Umbilical cord (tissue), 2 donors: ENCODE results near the gene RSPRY1. TPM values are rescaled to one million over a fixed set of nuclear protein-coding genes. Genes with fewer than 3 reads are reported as not detected.

Source experiments
- DNase-seq: peaks from one replicate; pipeline ENCODE4 v3.0.0-alpha.2; 2015; ENCODE audit warnings: low spot score
- total RNA-seq: library from RNA; depleted of rRNA; stranded (reverse); fragments of >200 nt; gene quantifications from one replicate; pipeline ENCODE4 v1.2.3, GENCODE V29; 2014; ENCODE audit warnings: low replicate concordance; ENCODE audit not compliant: insufficient read depth

The RSPRY1 gene
- total RNA-seq, 1 donor from 2014 or later, result 63.8 TPM

DNA sequence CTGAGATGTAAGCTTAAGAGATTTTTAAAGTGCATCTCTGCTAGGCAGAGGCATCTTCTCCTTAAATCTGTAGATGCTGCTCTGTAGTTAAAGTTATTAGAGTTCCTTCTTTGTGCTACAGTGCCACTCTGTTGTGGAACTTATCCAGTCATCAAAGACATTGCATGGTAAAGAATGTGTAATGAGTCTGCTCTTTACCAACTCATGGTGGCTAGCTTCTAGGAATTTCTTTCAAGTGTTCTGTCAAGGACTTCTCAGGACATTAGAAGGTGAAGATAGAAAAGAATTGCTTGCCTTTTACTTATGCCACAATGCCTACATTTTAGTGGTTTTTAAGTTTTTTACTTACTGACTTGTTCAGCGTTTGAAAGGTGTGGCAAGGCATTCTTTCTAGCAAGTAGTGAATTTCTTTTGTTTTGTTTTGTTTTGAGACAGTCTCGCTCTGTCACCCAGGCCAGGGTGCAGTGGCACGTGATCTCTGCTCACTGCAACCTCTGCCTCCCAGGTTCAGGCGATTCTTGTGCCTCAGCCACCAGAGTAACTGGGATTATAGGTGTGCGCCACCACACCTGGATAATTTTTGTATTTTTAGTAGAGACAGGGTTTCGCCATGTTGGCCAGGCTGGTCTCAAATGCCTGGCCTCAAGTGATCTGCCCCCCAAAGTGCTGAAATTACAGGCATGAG lies 38.7 kb downstream of the RSPRY1 start:
- DNase-seq, result no peak

DNA sequence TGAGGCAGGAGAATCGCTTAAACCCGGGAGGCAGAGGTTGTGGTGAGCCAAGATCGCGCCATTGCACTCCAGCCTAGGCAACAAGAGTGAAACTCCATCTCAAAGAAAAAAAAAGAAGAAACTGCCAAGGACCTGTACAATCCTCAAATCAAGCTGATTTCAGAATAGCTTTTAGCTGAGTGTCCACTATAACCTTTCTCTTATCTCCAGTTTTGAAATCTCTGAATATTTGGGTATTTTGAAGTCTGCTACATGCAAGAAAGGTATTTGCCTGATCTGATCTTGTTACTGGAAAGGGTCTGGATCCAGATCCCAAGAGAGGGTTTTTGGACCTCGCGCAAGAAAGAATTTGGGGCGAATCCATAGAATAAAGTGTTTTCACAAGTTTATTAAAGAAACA lies 39.8 kb downstream of the RSPRY1 start:
- no peak for DNase-seq

- DNase-seq, result peak; percentile 94
These were observed 40.8 kb downstream of the RSPRY1 start for GRCh38 chr16:57226701-57227621.

- DNase-seq, result peak; percentile 47
These were observed 43.0 kb downstream of the RSPRY1 start for GRCh38 chr16:57229079-57229478.

GRCh38 chr16:57231821-57232350 lies 45.8 kb downstream of the RSPRY1 start:
- DNase-seq, result peak; percentile 91

GRCh38 chr16:57233944-57234706 lies 48.0 kb downstream of the RSPRY1 start:
- DNase-seq, result peak; percentile 78

DNA sequence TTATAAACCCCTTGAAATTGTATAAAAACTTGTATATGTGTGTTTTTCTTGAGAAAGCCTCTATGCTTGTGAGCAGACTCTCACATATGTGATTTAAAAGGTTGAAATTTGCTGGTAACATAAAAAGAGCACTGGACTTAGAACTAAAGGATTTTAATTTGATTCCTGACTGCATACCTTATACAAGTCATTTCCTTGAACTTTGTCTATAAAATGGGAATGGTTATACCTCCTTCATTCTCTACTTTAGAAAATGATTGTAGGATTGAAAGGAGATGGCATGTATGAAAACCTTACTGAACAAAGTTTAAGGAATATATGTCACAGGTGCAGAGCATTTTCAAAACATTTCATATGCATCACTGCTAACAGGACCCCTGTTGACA lies 48.6 kb downstream of the RSPRY1 start:
- no peak for DNase-seq

DNA sequence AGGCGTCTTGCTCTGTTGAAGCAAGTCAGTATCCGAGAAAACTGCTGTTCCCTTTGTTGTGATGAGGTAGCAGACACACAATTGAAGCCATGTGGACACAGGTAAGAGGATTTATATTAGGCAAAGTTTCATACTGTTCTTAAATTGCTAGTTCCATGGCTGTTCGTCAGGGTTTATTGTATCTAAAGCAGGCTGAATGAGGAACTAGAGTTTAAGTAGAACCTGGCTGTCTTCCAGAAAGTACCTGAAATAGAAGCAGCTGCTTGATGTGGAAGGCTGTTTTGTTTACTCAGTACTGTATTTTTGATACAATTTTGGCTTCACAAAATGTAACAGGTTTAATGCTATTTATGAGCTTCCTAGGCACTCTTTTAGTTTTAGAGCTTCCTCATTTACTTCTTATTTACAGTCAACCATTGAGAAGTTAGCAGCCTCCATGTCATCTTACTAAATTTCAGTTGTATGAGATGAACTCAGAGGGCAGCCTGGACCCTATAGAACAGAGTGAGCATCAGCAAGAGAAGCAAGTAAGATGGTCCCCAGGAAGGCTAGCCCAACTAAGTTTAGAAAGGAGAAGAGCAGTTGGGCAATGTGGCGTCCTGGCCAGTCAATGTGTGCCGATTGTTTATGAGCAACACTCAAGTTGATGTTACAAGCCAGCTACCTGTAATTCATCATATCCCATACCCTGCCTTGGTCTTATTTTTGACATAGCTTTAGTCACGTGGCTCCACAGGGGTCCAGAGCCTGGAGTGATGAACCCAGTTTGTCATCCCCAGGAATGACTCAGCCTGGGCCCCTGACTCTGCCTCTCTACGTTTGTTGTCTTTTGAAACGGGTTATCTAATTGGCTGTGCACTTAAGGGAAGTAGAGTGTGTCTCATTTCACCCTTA lies 49.2 kb downstream of the RSPRY1 start:
- no peak for DNase-seq

GRCh38 chr16:57236022-57236350 lies 49.9 kb downstream of the RSPRY1 start:
- DNase-seq, result peak; percentile 90

- DNase-seq, result no peak
These were observed 52.6 kb downstream of the RSPRY1 start for GRCh38 chr16:57238682-57239081.

DNA sequence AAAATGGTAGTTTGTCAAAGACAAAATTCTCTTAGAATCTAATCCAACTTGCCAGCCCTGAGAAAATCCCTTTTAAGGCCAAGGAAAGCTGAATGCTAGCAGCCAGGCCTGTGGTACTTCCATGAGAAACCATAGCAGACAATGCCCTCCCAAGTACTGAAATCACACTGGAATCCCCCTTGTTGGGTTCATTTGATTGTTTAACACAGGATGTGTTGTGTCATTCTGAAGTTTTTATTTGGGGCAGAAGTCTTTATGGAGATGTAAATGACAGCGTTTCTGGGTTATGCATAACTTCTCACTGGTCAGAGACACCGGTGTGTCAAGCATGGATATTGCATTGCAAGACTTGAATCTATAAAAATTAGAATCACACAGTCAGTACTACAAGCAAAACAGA lies 53.0 kb downstream of the RSPRY1 start:
- DNase-seq, result no peak

DNA sequence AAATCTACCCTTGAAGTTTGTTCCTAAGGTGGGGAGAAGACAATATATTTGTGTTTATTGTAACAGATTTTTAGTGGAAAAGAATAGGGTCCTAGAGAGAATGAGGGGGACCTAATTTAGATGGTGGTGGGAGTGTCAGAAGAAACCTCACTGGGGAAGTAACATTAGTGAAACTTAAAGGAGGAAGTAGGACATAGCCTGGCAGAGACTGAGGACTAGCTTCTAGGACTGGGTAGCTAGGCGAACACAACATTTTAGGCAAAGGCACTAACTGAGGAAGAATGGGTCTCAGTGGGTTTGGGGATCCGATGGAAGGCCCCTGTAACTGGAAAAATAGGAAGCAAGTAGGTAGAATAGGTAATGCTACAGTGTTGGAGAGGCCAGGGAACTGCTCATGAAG lies 54.7 kb downstream of the RSPRY1 start:
- DNase-seq, result no peak

DNA sequence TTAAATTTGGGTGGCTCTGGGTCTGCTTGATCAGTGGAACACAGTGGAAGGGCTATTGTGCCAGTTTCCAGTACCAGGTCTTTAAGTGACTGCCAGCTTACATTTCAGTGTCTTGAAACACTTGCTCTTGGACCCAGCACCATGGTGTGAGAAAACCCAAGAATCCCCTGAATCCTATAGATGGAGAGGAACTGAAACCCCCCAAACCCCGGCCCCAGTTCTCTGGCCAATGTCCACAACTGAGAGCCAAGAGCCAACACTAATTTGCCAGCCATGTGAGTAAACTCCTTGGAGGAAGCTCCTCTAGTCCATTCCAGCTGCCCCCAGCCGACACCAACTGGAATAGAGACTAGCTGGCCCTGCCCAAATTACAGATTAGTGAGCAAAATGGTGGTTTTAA lies 56.5 kb downstream of the RSPRY1 start:
- no peak for DNase-seq

GRCh38 chr16:57244463-57244766 lies 58.3 kb downstream of the RSPRY1 start:
- DNase-seq, result no peak

DNA sequence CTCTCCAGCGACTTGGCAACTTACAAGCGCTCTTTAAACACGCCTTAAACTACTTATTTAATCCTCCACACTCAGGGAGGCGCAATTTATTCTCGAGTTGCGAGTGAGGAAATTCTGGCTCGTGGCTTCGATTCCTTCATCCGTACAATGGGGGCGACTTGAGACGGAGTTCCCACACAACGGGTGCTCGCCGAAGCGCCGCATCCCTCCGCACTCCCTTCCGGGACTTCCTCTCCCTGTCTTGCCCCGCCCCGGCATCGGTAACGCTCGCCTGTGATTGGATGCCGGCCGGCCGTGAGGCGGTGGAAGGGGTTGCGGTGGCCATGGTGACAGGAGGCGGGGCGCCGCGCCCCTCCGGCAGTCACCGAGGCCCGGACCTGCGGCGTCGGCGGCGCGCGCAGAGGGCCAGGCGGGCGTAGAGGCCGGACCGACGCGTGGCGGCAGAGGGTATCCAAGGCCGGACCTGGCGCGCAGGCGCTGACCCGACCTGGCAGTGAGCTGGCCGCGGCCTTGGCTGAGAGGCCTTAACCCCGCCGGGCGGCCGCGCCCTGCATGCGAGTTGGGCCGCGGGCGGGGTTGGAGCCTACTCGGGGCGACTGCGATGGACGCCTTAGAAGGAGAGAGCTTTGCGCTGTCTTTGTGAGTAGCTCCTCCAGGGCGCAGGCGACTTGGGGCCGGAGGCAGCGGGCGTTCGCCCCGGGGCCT lies 58.8 kb downstream of the RSPRY1 start, which contains the start of gene ARL2BP:
ARL2BP (plus strand) TSS at position 493 of the 705 bp plus-strand sequence; CDS start at position 602, 109 bp downstream.
- DNase-seq, result peak; percentile 99

- DNase-seq, result no peak
These were observed 59.5 kb downstream of the RSPRY1 start for GRCh38 chr16:57245472-57246113.

GRCh38 chr16:57251352-57251751 lies 65.2 kb downstream of the RSPRY1 start:
- no peak for DNase-seq

- no peak for DNase-seq
These were observed 66.1 kb downstream of the RSPRY1 start for GRCh38 chr16:57252148-57252721.

DNA sequence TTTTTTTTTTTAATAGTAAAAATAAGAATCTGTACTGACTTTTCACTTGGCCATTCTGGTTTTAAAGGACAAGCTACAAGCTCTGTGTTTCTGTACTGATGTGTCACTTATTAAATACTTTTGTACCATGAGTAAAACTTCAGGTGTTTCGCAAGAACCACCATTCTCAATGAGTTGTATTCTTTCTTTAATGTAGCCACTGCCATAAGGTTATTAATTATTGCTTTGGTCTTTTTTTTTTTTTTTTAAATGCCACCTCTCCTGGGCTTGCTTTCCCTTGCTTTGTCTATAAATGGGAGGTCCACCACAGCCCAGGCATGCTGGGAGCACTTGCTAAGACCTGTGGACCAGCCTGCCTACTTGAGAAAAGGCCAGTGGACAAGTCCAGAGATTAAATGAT lies 67.3 kb downstream of the RSPRY1 start:
- no peak for DNase-seq
